Lung (tissue), 12 donors: ENCODE results near the gene SCAMP5. TPM values are rescaled to one million over a fixed set of nuclear protein-coding genes. Genes with fewer than 3 reads are reported as not detected.

Experiments
- ATAC-seq: fragments of 200-7000 bp; cut with Tn5 transposase; one replicate; pipeline ENCODE4 v1.9.1; 2020; ENCODE audit warnings: moderate number of reproducible peaks; ENCODE audit not compliant: insufficient read depth, low FRiP score
- DNase-seq, 3 donors: peaks; one replicate each; pipeline ENCODE4 v3.0.0-alpha.2; 2013 to 2017
- H3K27ac ChIP-seq, 2 donors: one replicate each; pipeline ENCODE4 v1.5.1; 2013; ENCODE audit warnings: mild to moderate bottlenecking in 2 of 2, moderate library complexity in 2 of 2, control low read depth in 1 of 2, inconsistent platforms in 1 of 2, low read depth in 1 of 2, low read length in 1 of 2
- H3K27me3 ChIP-seq, 3 donors: one replicate each; pipeline ENCODE4 v1.5.1; 2013; ENCODE audit warnings: low read length in 2 of 3; ENCODE audit not compliant: control insufficient read depth in 3 of 3, insufficient read depth in 3 of 3
- H3K36me3 ChIP-seq, 4 donors: one replicate each; pipeline ENCODE4 v1.5.1; 2013; ENCODE audit warnings: low read length in 4 of 4, mild to moderate bottlenecking in 1 of 4, moderate library complexity in 1 of 4; ENCODE audit not compliant: control insufficient read depth in 4 of 4, insufficient read depth in 4 of 4
- H3K4me1 ChIP-seq, 5 donors: one replicate each; pipeline ENCODE4 v1.5.1; 2013; ENCODE audit warnings: low read length in 5 of 5, mild to moderate bottlenecking in 2 of 5, moderate library complexity in 1 of 5; ENCODE audit not compliant: control insufficient read depth in 5 of 5, insufficient read depth in 5 of 5
- H3K4me3 ChIP-seq: one replicate; pipeline ENCODE4 v1.5.1; 2013; ENCODE audit warnings: mild to moderate bottlenecking, control low read depth, moderate library complexity
- H3K9ac ChIP-seq, 2 donors: one replicate each; pipeline ENCODE4 v1.5.1; 2013; ENCODE audit warnings: low read length in 2 of 2, control low read depth in 1 of 2; ENCODE audit not compliant: insufficient read depth in 1 of 2
- H3K9me3 ChIP-seq, 4 donors: one replicate each; pipeline ENCODE4 v1.5.1; 2013; ENCODE audit warnings: low read length in 3 of 4, mild to moderate bottlenecking in 1 of 4, moderate library complexity in 1 of 4; ENCODE audit not compliant: control insufficient read depth in 4 of 4, insufficient read depth in 3 of 4
- WGBS, 2 donors: extraction: QIAGEN DNeasy Blood & Tissue Kit; methylation state at CpG; one replicate each; pipeline ENCODE4 v1.1.7; 2013; 5-methylcytosine and 5-hydroxymethylcytosine counted together
- polyA plus RNA-seq, 2 donors: library from polyadenylated mRNA; stranded (reverse); fragments of 200-250 nt; gene quantifications; one replicate each; pipeline ENCODE4 v1.2.1, GENCODE V29; 2013
- total RNA-seq, 2 donors: library from RNA; depleted of rRNA in 1 of 2; stranded (reverse); fragments of >200 nt in 1 of 2; gene quantifications; one replicate each; pipeline ENCODE4 v1.2.1, GENCODE V29; 2014 to 2021
- TF ChIP-seq, protein P1 (sequence below): IDR thresholded peaks from 2 replicates; pipeline ENCODE4 v1.5.1; 2012; ENCODE audit warnings: mild to moderate bottlenecking; ENCODE audit errors: control extremely low read depth, extremely low read depth
- donor health status: control.
- donor health status: control.
- donor health status: Bipolar disorder and iron deficiency.
- donor health status: healthy.
- donor health status: DM: yes; HTN: yes; CAD: no.

SCAMP5 gene
- total and polyA plus RNA-seq, 4 donors: 0.94 to 9.5 (median 4.3) TPM

DNA sequence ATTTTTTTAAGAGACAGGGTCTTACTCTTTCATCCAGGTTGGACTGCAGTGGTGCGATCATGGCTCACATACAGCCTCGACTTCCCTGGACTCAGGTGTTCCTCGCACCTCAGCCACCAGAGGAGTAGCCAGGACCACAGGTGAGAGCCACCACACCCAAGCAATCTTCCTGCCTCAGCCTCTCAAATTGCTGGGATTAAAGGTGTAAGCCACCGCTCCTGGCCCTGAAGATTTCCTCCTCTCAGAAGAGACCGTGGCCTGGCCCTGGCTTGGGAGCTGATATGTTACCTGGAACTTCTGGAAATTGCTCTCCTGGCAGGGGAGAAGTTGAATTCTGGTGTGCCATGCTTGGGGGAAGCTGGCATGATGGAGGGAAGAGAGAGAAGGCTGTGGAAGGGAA, 64.2 kb downstream of the SCAMP5 start:
- no peak for ATAC-seq
- TF ChIP-seq, protein P1, sequence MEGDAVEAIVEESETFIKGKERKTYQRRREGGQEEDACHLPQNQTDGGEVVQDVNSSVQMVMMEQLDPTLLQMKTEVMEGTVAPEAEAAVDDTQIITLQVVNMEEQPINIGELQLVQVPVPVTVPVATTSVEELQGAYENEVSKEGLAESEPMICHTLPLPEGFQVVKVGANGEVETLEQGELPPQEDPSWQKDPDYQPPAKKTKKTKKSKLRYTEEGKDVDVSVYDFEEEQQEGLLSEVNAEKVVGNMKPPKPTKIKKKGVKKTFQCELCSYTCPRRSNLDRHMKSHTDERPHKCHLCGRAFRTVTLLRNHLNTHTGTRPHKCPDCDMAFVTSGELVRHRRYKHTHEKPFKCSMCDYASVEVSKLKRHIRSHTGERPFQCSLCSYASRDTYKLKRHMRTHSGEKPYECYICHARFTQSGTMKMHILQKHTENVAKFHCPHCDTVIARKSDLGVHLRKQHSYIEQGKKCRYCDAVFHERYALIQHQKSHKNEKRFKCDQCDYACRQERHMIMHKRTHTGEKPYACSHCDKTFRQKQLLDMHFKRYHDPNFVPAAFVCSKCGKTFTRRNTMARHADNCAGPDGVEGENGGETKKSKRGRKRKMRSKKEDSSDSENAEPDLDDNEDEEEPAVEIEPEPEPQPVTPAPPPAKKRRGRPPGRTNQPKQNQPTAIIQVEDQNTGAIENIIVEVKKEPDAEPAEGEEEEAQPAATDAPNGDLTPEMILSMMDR: no peak
- whole genome bisulfite sequencing, 2 donors: 89 to 98% methylated on average over 5 of the region's 5 CpGs
- no peak overlapping the region for H3K9ac ChIP-seq
- H3K4me1 ChIP-seq: peaks cover 0 to 11% (median 1%) of the 10 kb centered on the region in 5 donors
- no peaks in the 10 kb centered on the region for H3K27me3 ChIP-seq
- H3K27ac ChIP-seq: no peak overlapping the region
- H3K9me3 ChIP-seq: no peaks in the 10 kb centered on the region
- DNase-seq: no peak
- no peaks in the 10 kb centered on the region for H3K36me3 ChIP-seq
- H3K4me3 ChIP-seq: no peak overlapping the region

DNA sequence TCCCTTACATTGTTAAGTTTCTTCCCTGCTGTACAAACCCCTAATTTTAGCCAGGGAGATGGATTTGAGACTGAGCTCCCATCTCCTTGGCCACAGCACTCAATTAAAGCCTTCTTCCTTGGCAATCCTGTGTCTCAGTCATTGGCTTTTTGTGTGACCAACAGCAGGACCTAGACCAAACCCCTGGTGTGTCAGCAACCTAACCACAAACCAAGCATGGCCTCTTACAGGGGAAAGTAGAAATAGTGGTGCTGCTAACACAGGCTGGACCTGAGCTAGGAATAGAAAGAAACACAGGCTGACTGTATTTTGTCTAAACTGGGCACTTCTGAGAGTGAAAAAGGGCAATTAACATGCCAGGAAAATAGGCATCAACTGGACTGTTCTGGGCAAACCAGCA, 65.9 kb downstream of the SCAMP5 start:
- TF ChIP-seq, protein P1: no peak
- ATAC-seq: no peak
- Histone ChIP-seq H3K27ac (no peak overlapping the region), H3K4me1 (peaks cover 0 to 10% (median 3%) of the 10 kb centered on the region in 5 donors), H3K9me3 (no peaks in the 10 kb centered on the region), H3K4me3 (no peak overlapping the region), H3K27me3 (no peaks in the 10 kb centered on the region), H3K36me3 (no peaks in the 10 kb centered on the region), H3K9ac (no peak overlapping the region)
- no peak for DNase-seq

DNA sequence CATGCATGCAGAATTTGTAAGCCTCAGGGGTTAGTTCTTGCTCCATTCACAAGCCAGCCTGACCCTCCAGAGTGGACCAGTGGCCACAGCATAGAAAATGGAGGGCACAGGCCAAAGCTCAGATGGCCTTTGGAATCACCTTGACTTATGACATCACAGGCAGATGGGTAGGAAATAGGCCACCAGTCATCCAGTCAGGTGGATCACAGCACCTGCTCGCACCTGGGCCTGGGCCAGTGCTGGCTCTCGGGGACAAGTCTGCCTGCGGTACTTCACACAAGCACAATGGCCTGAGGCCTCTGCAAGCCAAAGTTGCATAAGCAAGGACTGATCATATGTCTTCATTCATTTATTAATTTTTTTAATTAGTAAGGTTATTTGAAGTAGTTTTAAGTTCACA, 67.3 kb downstream of the SCAMP5 start:
- no peak for DNase-seq
- 65 to 67% methylated on average over 3 of the region's 3 CpGs for WGBS, 2 donors
- TF ChIP-seq, protein P1: no peak
- Histone ChIP-seq H3K9me3 (peaks cover 0 to 4% (median 0%) of the 10 kb centered on the region in 4 donors), H3K27me3 (no peaks in the 10 kb centered on the region), H3K27ac (no peak overlapping the region), H3K4me1 (peaks cover 0 to 11% (median 3%) of the 10 kb centered on the region in 5 donors), H3K9ac (no peak overlapping the region), H3K4me3 (no peak overlapping the region), H3K36me3 (no peaks in the 10 kb centered on the region)
- ATAC-seq: no peak

DNA sequence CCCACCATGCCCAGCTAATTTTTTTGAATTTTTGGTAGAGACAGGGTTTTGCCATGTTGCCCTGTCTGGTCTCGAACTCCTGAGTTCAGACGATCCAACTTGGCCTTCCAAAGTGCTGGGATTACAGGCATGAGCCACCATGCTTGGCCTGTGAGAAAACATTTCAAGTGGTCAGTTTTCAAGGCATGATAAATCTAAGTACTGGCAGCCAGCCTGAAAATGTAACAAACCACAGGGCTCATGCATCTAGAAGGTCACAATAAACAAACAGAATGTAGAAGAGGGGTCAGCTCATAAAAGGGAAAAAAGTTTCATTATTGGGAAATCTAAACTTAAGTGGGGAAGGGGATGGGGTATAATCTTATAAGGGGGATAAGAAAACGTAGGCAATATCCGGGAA, 68.0 kb downstream of the SCAMP5 start:
- H3K36me3 ChIP-seq: no peaks in the 10 kb centered on the region
- TF ChIP-seq, protein P1: no peak
- no peak overlapping the region for H3K9ac ChIP-seq
- H3K27ac ChIP-seq: no peak overlapping the region
- 69 to 79% methylated on average over 4 of the region's 4 CpGs for WGBS, 2 donors
- no peak overlapping the region for H3K4me3 ChIP-seq
- H3K4me1 ChIP-seq: peaks cover 0 to 11% (median 0%) of the 10 kb centered on the region in 5 donors
- no peaks in the 10 kb centered on the region for H3K27me3 ChIP-seq
- ATAC-seq (no peak), DNase-seq (no peak)
- peaks cover 0 to 4% (median 0%) of the 10 kb centered on the region in 4 donors for H3K9me3 ChIP-seq
